Activated naive CD8-positive, alpha-beta T cell treated with anti-CD3 and anti-CD28 coated beads, Interleukin-2, amount 50 U/mL, for 16 hours (primary cell): ENCODE results near the gene POLR2J.
"Not testable (repeated sequence)": the region's sequence is repeated elsewhere in the genome, so short reads cannot be mapped to it uniquely, and the experiment has no call there.

Experiments
- DNase-seq: peaks from one replicate; pipeline ENCODE4 v3.0.0-alpha.2; 2020; ENCODE audit warnings: low read depth, low spot score

Gene POLR2J

DNA sequence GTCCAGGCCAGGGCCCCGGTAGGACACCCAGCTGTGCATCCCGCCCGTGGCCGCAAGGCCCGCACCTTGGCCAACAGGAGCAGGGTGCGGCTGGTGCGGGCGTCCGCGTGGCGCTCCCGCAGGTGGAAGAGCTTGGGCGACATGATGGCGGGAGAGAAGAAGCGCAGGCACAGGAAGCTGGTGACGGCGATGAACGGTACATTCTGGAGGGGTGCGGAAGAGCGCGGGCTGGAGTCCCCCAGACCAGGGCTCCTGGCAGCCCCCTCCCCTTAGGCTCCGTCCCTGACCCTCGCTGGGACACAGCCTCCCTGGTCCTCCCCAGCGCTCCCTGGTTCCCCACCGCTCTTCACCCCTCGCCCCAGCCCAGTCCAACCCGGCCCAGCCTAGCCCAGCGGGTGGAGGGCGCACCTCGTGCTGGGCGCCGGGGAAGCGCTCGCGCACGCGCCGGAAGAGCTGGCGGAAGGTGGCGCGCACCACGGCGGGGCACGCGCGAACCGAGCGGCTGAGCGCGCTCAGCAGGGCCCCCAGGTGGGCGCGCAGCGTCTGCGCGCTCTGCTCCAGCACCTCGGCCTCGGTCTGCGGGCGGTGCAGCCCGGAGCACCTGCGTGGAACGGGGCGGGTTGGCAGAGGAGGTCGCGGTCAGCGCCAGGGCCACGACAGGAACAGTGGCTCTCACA lies 15.9 kb upstream of the POLR2J start:
- DNase-seq = not testable (repeated sequence)

DNA sequence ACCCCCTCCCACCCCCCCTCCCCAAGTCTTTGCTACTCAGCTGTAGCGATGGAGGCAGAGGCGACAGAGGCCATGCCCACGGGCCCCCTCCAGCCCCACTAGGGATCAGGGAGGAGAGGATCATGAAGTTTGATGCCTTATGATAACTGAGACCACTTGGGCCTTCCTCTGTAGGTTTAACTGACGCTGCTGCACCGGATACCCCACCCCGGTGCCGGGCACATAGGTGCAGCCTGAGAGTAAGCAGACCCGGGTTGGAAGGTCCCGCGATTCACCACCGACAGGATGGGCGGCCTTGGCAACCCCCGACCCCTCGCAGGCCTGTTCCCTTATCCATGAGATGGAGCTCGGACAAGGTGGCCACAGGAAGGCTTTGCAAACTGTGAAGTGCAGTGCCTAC lies 15.3 kb upstream of the POLR2J start:
- DNase-seq = not testable (repeated sequence)

DNA sequence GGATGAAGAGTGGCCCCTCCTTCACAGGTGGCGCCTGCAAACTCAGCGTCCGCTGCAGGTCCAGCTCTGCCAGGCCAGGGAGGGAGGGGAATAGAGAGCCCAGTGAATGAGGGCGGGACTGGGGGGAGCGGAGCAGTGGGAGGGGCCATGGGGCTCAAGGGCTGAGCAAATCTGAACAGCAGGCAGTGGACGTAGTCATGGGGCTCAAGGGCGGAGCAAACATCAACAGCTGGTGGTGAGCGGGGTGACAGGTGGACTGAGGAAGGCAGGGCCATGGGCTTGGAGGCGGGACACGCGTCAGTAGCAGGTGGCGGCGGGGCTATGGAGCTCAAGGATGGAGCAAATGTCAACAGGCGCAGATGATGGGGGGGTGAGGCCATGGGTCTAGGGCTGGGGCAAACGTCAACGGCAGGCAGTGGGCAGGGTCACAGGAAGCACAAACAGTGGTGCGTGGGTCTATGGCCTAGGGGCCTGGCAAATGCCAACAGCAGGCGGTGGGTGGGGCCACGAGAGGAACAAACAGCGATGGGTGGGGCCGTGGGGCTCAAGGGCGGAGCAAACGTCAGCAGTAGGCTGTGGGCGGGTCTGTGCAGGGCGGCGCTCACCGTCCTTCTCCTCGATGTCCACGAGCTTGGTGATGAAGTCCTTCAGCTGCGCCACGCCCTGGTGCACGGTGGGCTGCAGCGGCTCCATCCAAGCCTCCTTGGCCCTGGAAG lies 14.7 kb upstream of the POLR2J start:
- not testable (repeated sequence) for DNase-seq

GRCh38 chr7:102490529-102491075 lies 11.9 kb upstream of the POLR2J start:
- DNase-seq = not testable (repeated sequence)

DNA sequence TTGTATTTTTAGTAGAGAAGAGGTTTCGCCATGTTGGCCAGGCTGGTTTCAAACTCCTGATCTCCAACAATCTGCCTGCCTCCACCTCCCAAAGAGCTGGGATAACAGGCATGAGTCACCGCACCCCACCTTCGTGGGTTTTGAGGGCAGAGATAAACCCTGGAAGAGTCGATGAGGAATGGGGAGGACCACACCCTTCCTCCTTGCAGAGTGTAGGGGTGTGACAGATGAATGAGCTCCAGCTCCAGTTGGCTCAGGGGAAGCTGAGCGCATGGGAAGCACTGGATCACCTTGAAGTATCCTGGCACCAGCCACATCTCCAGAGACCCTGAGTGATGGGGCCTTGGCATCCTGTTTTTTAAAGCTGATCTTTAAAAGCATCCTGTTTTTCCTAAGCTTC lies 5.6 kb upstream of the POLR2J start:
- not testable (repeated sequence) for DNase-seq

GRCh38 chr7:102481962-102482361 lies 3.2 kb upstream of the POLR2J start:
- not testable (repeated sequence) for DNase-seq

DNA sequence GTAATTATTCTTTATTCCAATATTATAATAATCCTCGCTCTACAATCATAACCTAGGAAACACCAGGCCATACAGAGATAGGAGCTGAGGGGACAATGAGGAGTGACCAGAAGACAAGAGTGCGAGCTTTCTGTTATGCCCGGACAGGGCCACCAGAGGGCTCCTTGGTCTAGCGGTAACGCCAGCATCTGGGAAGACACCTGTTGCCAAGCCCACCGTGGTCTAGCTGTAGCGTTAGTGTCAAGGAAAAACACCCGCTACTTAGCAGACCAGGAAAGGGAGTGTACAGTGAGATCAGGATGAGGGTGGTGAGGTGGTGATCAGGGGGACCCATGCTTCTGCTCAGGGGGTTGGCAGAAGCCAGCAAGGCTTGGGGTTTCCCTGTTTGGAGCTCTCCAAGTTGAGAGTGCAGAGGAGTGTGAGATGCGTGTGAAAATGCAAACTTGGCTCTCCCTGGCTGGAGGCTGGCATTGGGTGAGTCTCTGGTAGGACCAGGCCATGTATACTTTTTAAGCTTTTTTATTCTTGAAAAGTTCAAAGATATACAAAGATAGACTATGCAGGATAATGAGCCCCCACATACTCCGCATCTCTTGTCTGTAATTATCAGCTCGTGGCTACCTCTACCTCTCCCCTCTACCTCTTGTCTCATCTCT lies 1.4 kb upstream of the POLR2J start:
- DNase-seq = not testable (repeated sequence)

- not testable (repeated sequence) for DNase-seq
These were observed 475 bp upstream of the POLR2J start for GRCh38 chr7:102479209-102479584.

- DNase-seq = not testable (repeated sequence)
These were observed 3.8 kb downstream of the POLR2J start for GRCh38 chr7:102474736-102475435.

GRCh38 chr7:102474116-102474515 lies 4.6 kb downstream of the POLR2J start:
- DNase-seq = not testable (repeated sequence)

DNA sequence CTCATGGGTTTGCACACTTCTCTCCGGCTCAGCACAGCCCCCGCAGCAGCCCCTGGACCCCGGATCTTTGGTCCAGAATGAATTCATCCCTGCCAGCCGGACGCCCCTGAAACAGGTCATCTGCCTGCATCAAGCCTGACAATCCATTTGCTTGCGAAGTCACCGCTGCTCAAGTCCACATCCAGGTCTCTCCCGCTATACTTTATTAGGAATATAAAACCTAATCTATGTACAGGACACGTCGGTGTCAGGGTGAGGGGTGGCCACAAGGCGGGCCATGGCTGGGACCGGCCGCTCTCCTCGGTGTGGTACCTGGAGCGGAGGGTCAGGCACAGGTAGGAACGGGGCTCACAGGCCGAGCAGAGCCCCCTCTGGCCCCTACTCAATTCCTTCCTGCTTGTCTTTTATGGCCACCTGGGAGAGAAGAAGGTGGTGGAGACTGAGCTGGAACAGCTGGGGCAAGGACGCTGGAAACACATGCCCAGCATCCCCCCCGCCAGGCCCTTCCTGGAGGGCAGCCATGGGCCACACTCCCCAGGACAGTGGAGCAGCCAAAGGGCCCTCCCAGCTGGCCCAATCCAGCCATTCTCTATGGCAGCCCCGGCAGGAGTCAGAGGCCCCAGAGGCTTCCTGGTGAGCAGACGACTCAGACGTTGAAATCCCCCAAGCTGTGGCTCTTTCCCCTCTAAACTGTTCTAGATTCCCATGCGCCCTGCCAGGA lies 5.3 kb downstream of the POLR2J start:
- no peak for DNase-seq

DNA sequence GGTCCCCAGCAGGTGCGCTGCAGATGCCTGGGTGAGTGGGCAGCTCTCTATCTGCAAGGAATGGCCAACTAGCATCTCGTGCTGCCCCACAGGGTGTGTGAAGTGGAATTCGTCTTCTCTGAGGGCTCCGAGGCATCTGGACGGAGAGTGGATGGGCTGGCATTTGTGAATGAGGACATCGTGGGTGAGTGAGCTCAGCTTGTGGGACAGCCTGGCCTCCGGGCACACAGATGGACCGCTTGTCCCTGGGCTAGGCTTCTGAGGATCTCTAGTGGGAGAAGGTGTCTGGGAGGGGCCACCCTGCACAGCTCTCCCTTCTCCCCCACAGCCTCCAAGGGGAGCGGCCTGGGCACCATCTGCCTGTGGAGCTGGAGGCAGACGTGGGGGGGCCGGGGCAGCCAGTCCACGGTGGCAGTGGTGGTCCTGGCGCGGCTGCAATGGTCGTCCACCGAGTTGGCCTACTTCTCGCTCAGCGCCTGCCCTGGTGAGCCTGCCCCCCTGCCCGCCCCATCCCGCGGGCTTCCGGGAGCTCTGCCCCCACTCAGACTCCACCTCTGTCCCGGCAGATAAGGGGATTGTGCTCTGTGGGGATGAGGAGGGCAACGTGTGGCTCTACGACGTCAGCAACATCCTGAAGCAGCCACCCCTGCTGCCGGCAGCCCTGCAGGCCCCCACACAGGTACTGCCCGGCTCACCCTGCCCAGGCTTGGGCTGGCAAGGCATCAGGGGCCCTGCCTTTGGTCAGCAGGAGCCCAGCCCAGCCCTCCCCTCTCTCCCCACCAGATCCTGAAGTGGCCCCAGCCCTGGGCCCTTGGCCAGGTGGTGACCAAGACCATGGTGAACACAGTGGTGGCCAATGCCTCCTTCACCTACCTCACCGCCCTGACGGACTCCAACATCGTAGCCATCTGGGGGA lies 6.3 kb downstream of the POLR2J start:
- no peak for DNase-seq

GRCh38 chr7:102471791-102472125 lies 7.0 kb downstream of the POLR2J start:
- DNase-seq = no peak

GRCh38 chr7:102469972-102470825 lies 8.5 kb downstream of the POLR2J start:
- no peak for DNase-seq

DNA sequence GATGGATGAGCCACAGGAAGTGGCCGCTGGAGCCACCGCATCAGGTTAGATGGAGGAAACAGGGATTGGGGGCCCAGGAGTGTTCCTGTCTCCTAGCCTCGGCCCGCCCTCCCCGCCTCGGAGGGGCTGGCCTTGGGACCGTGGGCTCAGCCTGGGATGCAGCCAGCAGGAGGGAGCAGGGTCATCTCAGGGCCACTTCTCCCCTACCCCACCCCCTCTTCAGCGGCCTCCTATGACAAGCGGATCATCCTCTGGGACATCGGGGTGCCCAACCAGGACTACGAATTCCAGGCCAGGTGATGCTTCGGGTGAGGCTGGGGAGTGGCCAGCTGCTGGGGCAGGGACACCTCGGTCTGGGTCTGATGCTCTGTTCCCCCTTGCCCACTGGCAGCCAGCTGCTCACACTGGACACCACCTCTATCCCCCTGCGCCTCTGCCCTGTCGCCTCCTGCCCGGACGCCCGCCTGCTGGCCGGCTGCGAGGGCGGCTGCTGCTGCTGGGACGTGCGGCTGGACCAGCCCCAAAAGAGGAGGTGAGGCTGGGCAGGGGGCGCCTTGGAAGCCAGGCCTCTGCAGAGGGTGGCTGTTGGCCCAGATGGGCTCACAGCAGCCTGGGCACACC lies 9.3 kb downstream of the POLR2J start:
- no peak for DNase-seq

GRCh38 chr7:102468478-102469350 lies 10.0 kb downstream of the POLR2J start:
- DNase-seq = no peak

DNA sequence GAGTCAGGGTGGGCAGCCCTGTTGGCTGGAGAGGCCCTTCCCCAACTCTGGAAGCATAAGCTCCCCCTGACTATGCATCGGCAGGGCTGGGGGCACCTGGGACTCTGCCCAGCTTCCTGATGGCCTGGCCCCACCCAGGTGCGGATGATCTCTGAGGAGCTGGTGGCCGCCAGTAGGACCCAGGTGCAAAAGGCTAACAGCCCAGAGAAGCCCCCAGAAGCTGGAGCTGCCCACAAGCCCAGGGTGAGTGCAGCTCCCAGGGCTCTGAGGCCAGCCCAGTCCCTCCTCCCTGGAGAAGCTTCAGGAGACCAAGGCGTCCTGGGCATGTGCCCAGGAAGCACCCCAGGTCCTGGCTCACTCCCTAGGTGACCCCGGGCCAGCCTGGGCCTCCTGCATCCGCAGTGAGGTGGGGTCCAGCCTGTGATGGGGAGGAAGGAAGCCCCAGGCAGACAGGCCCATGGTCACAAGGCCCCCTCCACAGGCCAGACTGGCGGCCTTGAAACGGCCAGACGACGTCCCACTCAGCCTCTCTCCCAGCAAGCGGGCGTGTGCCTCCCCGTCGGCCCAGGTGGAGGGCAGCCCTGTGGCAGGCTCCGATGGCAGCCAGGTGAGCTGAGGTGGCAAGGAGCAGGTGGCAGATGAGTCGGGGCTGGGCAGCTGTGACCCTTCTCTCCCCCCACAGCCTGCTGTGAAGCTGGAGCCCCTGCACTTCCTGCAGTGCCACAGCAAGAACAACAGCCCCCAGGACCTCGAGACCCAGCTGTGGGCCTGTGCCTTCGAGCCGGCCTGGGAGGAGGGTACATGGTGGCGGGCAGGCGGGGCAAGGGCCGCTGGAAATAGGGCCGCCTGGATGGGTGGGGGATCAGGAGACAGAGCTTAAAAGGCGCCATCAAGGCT lies 10.9 kb downstream of the POLR2J start:
- no peak for DNase-seq
